ENCODE data around the gene RSPH6A.
"Not testable (repeated sequence)": the region's sequence is repeated elsewhere in the genome, so short reads cannot be mapped to it uniquely, and the experiment has no call there.

RSPH6A gene

DNA sequence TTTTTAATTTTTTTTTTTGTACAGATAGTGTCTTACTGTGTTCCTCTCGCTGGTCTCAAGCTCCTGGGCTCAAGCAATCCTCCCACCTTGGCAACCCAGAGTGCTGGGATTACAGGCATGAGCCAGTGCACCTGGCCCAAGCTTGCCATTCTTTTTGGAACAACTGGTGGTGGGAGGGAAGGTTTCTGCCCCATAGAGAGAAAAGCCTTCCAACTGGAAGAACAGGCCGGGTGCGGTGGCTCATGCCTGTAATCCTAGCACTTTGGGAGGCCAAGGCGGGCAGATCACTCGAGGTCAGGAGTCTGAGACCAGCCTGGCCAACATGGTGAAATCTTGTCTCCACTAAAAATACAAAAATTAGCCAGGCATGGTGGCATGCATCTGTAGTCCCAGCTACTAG lies 15.6 kb downstream of the RSPH6A start:
- DNase-seq, result not testable (repeated sequence)

DNA sequence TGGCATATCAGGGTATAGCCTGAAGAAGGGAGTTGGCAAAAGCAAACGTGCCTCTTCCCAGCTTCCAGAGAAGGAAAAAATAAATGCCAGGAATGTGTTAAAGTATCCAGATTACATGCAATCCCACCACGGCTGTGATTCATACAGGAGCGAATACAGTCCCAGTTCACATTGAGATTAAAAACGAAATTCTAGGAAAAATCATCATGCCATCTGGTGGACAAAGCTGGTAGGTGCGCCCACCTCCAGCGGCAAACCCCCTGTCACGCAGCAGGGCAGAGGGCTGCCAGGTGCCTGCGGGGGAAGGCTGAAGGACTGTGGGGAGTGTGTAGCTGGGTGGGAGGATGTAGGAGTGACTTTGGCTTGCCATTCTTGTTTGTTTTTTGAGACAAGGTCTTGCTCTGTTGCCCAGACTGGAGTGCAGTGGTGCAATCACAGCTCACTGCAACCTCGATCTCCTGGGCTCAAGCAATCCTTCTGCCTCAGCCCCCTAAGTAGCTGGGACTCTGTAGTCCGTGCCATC lies 16.1 kb downstream of the RSPH6A start:
- peak; percentile 20 to 54 for DNase-seq

DNA sequence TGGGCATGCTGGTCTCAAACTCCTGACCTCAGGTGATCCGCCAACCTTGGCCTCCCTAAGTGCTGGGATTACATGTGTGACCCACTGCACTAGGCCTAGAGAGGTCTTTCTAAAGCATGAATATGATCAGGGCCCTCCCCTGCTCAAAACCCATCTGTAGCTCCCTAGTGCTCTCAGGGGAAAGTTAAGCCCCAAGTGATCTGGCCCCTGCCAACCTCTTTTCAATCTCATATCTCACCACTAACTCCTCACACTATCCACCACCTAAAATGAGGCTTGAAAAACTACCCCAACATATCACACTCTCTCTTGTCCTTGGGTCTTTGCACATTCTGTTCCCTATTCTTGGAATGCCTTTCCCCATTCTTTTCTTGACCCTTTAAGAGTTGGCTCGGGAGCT lies 20.5 kb downstream of the RSPH6A start:
- DNase-seq, result no peak

DNA sequence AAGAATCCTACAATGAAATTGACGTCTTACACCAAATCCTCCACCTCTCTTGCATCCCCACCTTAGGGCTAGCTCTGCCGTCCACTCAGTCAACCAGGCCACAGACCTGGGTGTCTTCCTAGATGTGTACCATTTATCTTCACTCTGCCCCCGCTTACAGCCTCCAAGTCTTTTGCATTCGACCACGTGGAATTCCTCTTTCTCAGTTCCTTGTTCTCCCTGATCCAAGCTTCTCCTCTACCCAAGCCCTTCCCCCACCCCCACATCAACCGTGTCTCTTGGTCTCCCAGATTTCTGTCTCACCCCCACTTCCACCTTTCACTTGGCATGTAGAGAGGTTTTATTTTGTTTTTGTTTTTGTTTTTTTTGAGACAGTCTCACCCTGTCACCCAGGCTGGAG lies 21.2 kb downstream of the RSPH6A start:
- no peak for DNase-seq

DNA sequence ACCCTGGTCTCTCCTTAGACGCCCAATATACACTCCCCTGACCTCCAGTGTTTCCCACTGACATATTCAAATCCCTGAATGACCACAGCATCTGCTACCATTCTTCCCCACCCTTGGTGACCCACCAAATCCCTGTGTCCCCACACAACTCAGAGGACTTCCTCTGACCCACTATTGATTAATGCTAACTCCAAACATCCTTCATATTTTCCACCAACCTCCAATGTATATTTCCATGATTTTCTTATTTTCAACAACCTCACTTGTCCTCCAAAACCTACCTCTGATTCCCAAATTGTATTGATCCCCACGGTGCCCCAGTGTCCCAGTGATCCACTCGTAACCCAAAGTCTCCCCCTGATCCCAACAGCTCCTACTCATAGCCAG lies 21.9 kb downstream of the RSPH6A start:
- no peak for DNase-seq

DNA sequence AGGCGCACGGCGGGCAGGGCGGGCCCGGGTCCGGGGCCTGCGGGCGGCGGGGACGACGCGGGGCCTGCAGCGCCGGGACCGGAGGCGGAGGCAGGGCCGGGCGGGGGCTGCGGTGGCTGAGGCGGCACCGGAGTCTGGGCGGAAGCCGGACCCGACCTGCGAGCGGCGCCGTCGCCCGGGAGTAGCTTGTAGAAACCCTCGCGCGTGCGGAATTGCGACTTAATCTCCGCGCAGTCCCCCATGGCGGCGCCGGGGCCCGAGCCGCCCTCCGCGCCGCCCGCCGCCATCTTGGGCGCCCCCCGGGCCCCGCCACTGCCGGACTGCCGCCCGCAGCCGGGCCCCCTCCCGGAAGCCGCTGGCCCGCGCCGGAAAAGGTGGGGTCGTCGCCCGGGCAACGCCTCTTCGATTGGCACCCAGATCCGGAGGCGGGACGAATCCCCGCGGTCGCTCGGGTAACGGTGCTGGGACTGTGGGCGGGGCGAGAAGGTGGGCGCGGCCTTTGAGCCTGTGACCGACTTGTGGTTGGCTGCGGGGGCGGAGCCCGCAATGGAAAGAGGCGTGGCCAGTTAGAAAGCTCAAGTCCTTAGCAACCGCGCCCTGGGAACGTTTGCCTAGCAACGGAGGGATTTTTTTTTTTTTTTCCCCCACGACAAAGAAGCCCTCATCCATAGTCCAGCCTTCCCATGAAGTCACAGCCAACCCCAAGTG lies 22.5 kb downstream of the RSPH6A start, which contains the start of gene DMWD:
Gene DMWD (minus strand): TSS at position 376 of the 708 bp plus-strand sequence. CDS start 89 bp downstream, at position 287.
- peak; percentile 91 to 92 for DNase-seq

DNA sequence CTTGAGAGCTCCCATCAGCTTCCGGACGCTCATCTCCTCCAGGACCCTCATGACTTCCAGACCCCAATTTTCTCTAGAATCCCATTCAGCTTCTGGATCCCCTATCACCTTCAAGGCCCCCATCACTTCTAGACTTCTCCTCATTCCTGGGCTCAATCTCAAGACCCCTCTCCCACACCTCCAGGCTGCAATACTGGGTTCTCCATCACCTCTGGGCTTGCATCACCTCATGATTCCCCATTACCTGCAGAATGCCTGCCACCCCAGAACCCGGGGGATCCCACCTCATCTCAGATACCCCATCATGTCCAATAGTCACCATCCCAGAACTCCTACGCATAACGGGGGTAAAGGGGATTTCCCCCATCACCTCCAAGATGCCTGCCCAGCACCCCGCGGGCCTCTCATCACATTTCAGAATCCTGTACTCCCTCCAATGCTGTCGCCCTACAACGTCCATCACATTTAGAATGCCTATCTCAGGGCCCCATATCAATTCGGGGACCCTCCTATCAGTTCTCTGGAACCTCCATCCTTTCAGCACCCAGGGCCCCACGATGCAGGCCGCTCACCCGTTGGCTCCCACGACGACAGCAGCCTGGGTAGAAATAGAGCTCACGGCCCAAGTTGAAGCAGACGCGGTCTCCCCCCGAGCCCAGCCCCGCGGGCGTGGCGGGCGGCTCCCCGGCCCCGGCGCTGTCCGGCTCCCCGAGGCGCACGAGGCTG lies 23.2 kb downstream of the RSPH6A start:
- no peak for DNase-seq

DNA sequence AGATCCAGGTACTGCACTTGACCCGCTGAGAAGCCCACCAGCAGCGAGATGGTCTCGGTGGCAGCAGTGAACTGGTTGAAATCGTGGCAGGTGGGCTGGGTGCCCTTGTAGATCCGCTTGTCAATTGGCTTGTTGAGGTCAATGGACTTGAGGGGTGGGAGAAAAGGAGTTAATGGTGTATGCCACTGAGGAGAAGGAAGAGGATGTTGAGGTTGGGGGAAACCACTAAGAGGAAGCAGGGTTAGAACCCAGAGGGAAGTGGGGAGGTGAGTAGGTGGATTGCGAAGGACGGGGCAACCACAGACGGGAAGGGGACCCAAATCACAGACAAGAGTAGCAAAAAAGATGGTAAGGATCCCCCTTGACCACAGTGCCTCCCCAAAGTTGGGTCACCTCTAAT lies 24.2 kb downstream of the RSPH6A start:
- peak; percentile 40 to 79 for DNase-seq

DNA sequence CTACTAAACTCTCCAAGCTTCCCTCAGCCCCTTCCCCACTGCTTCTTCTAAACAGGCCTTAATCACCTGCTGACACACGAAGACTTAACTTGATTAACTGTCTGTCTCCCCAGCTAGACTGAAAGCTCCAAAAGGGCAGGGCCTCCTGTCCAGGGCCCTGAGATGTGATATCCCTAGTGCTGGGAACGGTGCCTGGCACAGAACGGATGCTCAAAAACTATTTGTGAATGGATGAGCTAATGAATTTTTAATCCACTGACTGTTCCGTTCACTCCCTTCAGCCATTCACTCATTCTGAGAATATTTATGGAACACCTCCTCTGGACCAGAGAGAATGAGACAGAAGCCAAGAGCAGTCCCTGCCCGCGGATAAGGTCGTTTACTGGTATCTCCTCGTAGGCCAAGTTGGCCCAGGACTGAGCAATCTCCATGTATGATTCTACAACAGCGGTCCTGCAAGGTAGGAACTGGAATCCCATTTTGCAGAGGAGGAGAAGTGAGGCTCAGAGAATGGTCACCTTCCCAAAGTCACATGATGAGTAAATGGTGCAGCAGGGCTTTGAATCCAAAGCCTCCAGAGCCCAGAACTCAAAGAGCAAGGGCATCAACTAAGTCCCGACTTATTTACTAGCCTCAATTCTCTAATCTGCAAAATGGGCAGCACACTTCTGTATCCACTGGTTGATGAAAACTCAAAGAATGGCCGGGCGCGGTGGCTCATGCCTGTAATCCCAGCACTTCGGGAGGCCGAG lies 25.9 kb downstream of the RSPH6A start:
- DNase-seq, result no peak

DNA sequence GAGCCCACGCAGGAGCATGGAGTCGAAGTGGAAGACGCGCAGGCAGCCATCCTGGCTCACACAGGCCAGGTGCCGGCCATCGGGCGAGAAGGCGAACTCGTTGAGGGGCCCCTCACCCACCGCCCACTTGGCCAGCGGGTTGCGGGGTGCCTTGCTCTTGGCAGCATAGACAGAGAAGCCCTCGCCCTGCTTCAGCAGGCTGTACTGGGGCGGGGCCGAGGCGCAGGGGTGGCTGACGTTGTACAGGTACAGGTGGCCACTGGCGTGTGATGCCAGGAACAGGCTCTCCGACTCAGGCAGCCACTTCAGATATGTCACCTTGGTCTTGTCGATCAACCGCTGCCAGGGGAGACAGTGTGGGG lies 28.6 kb downstream of the RSPH6A start:
- DNase-seq, result no peak

DNA sequence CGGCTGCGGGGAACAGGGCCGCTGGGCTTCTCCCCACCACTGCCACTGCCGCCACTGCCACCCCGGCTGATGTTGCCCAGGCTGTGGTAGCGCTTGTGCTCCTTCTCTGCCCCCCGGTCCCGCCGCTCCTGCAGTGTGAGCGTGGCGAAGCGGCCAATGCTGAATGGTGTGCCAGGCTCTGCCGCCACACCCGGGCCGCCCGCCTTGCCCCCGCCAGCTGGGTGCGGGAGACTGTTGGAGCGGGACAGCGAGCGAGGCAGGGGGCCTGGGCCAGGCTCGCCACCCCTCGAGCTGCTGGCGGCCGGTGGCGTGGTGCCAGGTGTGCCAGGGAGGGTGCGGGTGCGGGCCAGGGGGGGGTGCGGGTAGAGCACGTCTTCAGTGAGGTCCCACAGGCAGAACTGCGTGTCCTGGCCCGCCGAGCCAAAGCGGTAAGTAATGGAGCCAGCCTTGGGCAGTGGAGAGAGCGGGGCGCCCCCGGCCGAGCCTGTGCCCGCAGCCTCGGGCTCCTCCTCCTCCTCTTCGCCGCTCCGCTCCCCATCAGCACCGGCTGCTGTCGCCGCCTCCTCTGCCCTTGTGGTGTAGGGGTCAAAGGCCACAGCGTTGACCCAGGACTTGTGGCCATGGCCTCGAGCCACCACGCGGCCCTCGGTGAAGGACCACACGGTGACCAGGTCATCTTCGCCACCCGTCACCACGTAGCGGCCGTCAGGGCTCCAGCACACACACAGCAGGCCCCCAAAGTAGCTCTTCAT lies 29.2 kb downstream of the RSPH6A start:
- DNase-seq, result no peak

DNA sequence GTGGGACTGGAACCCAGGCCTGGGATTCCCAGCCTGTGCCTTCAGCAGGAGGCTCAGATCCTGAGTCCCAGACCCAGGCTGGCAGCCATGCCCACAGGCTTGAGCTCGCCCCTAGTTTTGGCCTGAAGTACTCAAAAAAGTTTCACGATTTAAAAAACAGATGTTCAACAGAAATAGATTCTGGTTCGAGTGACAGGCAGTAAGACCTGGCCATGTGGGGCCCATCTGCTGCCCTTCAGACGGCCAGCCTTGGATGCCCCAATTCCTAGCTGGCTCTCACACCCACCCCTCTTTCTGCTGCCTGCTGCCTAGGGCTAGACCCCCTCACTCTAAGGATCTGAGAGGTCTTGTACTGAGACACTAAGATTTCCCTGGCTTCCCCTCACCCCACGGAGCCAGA lies 30.0 kb downstream of the RSPH6A start:
- no peak for DNase-seq

DNA sequence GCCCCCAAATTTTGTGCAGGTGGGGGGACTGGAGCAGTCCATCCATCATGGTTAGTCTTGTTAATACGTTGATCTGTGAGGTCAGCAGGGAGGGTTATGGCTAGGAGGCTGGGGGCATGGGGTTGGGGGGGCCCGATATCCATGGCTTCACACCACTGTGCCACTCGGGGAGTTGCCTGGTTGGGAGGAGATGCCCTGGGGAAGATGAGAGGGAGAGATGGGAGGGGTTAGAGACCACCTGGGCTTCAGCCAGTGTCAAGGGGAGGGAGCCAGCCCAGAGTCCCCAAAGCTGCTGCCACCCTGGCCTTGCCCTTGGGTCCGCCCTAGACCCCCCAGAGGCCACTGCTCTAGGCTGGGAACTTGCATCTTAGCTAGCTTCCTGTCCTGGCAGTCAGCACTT lies 31.0 kb downstream of the RSPH6A start:
- no peak for DNase-seq

DNA sequence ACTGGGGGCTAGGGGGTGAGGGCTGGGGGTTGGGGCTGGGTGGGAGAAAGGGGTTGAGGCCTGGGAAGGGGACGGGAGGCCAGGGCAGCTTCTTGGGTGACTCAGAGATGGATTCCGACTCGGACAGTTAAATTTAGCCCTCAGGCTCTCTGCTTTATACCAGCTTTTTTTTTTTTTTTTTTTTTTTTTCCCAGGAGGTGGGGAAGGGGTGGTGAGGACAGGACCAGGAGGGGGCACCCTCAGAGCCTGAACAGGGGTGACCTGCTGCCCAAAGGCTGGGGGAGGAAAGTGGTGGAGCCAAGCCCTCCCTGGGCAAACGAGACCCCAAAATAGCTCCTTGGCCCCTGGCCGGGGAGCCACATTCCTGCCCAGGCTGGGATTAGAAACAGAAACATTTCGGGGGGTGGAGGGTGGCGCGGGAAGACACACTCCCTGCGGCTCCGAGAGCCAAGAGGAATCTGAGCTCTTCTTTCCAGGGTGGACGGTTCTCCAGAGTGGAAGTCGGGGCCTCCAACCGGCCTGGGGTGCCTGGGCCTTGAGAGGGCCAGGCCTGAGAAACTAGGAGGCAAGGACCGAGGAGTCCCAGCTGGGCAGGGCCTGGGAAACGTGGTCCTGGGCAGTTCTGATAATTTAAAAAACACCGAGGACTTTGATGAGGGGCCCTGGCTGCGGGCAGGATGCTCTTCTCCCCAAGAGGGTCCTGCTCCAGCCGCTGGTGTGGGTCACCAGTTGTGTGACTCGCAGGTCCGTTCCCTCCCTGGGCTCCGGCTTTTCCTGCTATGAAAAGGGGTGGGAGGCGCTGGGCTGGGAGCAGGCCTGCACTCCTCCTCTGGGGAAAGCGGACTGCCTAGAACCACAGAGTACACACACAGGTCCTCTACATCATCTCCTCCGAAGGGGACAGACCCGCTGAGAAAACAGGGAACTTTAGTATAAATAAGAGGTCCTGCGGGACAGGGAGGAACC lies 32.0 kb downstream of the RSPH6A start:
- no peak for DNase-seq

DNA sequence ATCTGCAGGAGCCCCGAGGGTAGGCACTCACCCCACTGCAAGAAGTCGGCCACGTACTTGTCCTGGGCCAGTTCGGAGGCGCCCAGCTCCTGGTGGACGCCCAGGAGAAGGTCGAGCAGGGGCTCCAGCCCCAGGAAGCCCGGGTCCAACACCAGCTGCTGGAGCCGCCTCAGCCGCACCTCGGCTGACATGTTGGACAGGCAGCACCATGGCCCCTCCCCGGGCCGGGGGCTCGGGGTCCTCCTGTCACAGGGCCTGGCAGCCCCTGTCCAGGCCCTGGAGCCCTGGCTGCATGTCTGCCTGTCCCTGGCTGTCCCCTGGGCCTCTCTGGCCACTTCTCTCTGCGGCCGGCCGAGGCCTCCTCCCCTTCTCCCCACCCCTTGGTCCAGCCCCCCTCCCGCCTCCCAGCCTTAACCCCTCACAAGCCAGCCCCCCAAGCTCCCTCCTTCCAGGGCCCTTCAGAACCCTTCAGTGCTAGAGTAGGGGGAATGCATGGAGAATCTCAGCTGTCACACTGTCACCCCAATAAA lies 32.9 kb downstream of the RSPH6A start, which contains the start of gene DMPK:
Gene DMPK (minus strand): TSS at position 329 of the 530 bp plus-strand sequence. CDS start 138 bp downstream, at position 191.
- no peak for DNase-seq

DNA sequence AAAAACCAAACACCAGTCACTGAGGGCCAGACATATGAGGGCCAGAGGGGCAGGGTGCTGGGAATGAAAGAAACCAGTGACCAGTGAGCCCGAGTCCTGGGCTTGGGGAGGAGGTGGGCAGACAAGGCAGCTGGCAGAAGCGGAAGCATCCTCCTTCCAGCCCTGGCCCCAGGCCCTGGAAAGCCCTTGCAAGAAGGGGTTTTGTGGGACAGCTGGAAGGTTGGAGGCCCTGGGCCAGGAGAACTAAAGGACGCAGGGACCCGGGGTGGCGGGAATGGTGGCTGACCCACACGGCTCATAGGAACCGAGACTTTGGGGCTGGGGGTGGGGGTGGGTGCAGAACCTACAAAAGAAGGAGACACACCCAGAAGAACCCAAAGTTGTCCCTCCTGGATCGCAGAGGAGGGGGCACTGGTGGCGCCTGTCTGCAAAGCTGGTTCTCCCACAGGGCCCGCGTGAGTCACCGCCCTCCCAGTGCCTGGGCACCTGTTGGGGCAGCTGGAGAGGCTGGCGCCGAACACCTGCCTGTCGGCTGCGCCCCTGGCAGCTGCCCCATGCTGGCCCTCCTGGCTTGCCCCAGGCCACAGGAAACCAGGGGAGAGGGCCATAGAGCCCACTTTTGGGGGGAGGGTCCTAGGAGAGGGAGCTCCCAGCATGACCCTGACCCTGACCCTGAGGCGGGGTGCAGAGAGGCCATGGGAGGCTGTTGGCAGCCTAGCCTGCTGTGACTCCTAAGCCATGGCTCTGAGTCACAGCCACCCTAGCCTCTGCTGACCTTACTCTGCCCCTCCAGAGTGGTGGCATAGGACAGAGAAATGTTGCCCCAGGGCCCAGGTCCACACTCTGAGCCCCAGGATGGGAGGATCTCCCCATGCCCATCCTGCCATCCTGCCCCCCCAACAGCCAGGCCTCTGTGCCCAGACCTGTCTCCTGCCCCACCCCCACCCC lies 33.6 kb downstream of the RSPH6A start:
- peak in 1 of 2 donors; percentile 13 for DNase-seq

DNA sequence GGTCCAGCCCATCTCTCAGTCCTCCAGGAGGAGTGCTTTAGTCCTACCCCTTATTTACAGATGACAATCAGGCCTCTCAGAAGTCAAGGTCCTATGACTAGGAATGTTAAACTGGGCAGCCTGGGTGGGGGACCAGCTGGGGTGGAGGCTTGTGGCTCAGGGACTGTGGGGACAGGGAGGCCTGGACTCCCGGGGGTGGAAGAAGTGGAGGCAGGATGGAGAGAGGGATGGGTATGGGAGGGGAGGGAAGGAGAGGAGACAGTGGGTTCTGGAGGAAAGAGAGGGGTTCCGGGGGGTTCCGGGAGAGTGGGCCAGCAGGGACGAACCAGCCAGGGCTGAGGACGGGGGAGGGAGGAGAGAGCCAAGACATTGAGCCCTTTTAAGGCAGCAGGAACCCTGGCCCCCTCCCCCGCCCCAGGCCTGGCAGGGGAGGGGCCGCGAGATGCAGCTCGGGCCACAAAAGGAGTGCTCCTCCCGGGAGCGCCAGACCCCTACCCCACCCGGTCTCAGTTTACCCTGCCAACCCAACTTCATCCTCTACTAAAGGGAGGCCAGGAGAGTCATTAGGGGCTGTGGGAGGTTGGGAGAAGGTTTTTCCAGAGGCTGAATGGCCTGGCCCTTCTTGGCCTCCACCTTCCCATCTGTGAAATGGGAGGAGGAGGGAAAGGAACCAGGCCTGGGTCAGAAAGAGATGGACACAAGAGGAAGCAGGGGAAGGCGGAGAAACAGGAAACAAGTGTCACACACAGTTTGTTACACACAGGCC lies 34.5 kb downstream of the RSPH6A start:
- DNase-seq, result no peak

DNA sequence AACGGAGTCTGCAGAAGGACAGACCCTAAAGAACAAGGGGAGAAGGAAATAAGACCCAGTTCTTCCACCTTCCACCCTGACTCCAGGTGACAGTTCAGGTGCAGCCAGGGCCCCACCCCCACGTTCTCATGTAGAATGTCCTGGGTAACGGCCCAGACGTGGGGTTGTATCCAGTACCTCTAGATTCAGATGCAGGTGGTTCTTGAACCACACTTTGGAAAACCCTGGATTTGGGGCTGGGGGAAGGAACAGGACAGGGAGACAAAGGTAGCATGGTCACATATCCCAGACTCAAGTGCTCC lies 35.0 kb downstream of the RSPH6A start:
- no peak for DNase-seq

All from bone marrow (tissue), 2 donors.